GM12891 (cell line): ENCODE results near the gene NLGN3.

Source experiments
- DNase-seq: peaks from one replicate; pipeline ENCODE4 v3.0.0; 2011; ENCODE audit warnings: low spot score; ENCODE audit not compliant: insufficient read length
- FAIRE-seq: peaks from 2 replicates; lab custom pipeline; 2011; peaks lifted over from hg19 to GRCh38; lab: Jason Lieb, UNC
- PAX5 ChIP-seq: IDR thresholded peaks from 2 replicates; pipeline ENCODE4 v1.6.1; 2011; ENCODE audit warnings: low read length, moderate library complexity, mild to moderate bottlenecking; ENCODE audit not compliant: insufficient read depth, severe bottlenecking
- POLR2A ChIP-seq: IDR thresholded peaks from 2 replicates; pipeline ENCODE4 v1.6.1; 2011; ENCODE audit warnings: low read depth, low read length, control low read depth
- POLR2AphosphoS5 ChIP-seq: IDR thresholded peaks from 2 replicates; pipeline ENCODE4 v1.6.1; 2011; ENCODE audit warnings: low read depth, low read length, control low read depth
- POU2F2 ChIP-seq: IDR thresholded peaks from 2 replicates; pipeline ENCODE4 v1.6.1; 2011; ENCODE audit warnings: low read depth, mild to moderate bottlenecking, control low read depth, low read length, moderate library complexity
- SPI1 ChIP-seq: IDR thresholded peaks from 2 replicates; pipeline ENCODE4 v1.6.1; 2011; ENCODE audit warnings: low read depth, low read length, control low read depth
- TAF1 ChIP-seq: IDR thresholded peaks from 2 replicates; pipeline ENCODE4 v1.6.1; 2011; ENCODE audit warnings: low read depth, low read length, control low read depth

Gene NLGN3

GRCh38 chrX:71102292-71102691 lies 42.3 kb upstream of the NLGN3 start:
- TF ChIP-seq POLR2AphosphoS5: no peak
- DNase-seq: no peak
- FAIRE-seq: no peak

- no peak for TF ChIP-seq PAX5
- no peak for TF ChIP-seq POLR2A
- TF ChIP-seq POU2F2: no peak
- TF ChIP-seq SPI1: no peak
- TF ChIP-seq POLR2AphosphoS5: no peak
- TF ChIP-seq TAF1: no peak
- DNase-seq (no peak), FAIRE-seq (peak; percentile 89)
Measured at GRCh38 chrX:71103110-71103983, 41.3 kb upstream of the NLGN3 start.

GRCh38 chrX:71105628-71106027 lies 39.0 kb upstream of the NLGN3 start:
- TF ChIP-seq TAF1 (no peak), PAX5 (no peak), POLR2A (no peak)
- no peak for DNase-seq
- FAIRE-seq: no peak

GRCh38 chrX:71106427-71106826 lies 38.2 kb upstream of the NLGN3 start, which contains the start of gene CXorf65:
Gene CXorf65 (minus strand): TSS chrX:71106740. CDS start chrX:71106556, 184 bp downstream.
- FAIRE-seq: peak; percentile 71
- TF ChIP-seq SPI1: no peak
- no peak for TF ChIP-seq TAF1
- no peak for TF ChIP-seq POLR2AphosphoS5
- TF ChIP-seq POU2F2: no peak
- peak; percentile 27; the same call in 1 of the 2 replicates for TF ChIP-seq POLR2A
- no peak for DNase-seq

- FAIRE-seq: no peak
- DNase-seq: no peak
- TF ChIP-seq PAX5: no peak
- TF ChIP-seq POLR2AphosphoS5: no peak
- TF ChIP-seq TAF1: no peak
- TF ChIP-seq SPI1: no peak
- TF ChIP-seq POLR2A: no peak
- TF ChIP-seq POU2F2: no peak
Measured at GRCh38 chrX:71107245-71107644, 37.4 kb upstream of the NLGN3 start.

- no peak for DNase-seq
- TF ChIP-seq TAF1 (no peak), PAX5 (no peak), POLR2AphosphoS5 (no peak), POU2F2 (no peak), POLR2A (no peak), SPI1 (no peak)
- peak; percentile 66 for FAIRE-seq
Measured at GRCh38 chrX:71107762-71108360, 36.8 kb upstream of the NLGN3 start.

GRCh38 chrX:71109051-71109450 lies 35.6 kb upstream of the NLGN3 start:
- FAIRE-seq (peak; percentile 78), DNase-seq (no peak)
- TF ChIP-seq POLR2AphosphoS5 (no peak), TAF1 (no peak), POU2F2 (no peak), POLR2A (no peak), PAX5 (no peak), SPI1 (no peak)

- TF ChIP-seq PAX5: no peak
- TF ChIP-seq POLR2A: peak; percentile 93
- TF ChIP-seq TAF1: peak; percentile 66
- TF ChIP-seq POLR2AphosphoS5: peak; percentile 93
- no peak for TF ChIP-seq POU2F2
- TF ChIP-seq SPI1: no peak
- FAIRE-seq (peak; percentile 93), DNase-seq (no peak)
Measured at GRCh38 chrX:71111141-71111843, 33.3 kb upstream of the NLGN3 start, which contains the start of gene IL2RG. Gene IL2RG (minus strand): TSS chrX:71111577. CDS start chrX:71111539, 38 bp downstream.

- TF ChIP-seq POU2F2: no peak
- no peak for TF ChIP-seq TAF1
- no peak for TF ChIP-seq PAX5
- TF ChIP-seq POLR2AphosphoS5: no peak
- no peak for TF ChIP-seq SPI1
- TF ChIP-seq POLR2A: no peak
- FAIRE-seq (no peak), DNase-seq (no peak)
Measured at GRCh38 chrX:71111921-71112431, 32.7 kb upstream of the NLGN3 start.

- no peak for FAIRE-seq
- no peak for DNase-seq
- TF ChIP-seq POLR2AphosphoS5 (no peak), POLR2A (no peak), PAX5 (no peak), SPI1 (no peak), POU2F2 (no peak), TAF1 (no peak)
Measured at GRCh38 chrX:71117358-71117757, 27.3 kb upstream of the NLGN3 start.
